IPS-18c (cell line): ENCODE results near the gene NECTIN3.

Experiments used
- H3K4me3 ChIP-seq: 2 replicates; pipeline ENCODE4 v1.7.0; 2013; ENCODE audit warnings: low read depth, mild to moderate bottlenecking, low read length, moderate library complexity; ENCODE audit not compliant: insufficient read depth
- H3K9me3 ChIP-seq: one replicate; pipeline ENCODE4 v1.6.1; 2013; ENCODE audit warnings: mild to moderate bottlenecking, low read length, moderate library complexity; ENCODE audit not compliant: control insufficient read depth, insufficient read depth

Gene NECTIN3

GRCh38 chr3:111152496-111152895, 80.9 kb downstream of the NECTIN3 start:
- Histone ChIP-seq H3K9me3 (no peaks in the 10 kb centered on the region), H3K4me3 (no peak overlapping the region)

- Histone ChIP-seq H3K4me3 (no peak overlapping the region), H3K9me3 (no peaks in the 10 kb centered on the region)
Measured at GRCh38 chr3:111156517-111156916, 84.9 kb downstream of the NECTIN3 start.

GRCh38 chr3:111159391-111159790, 87.8 kb downstream of the NECTIN3 start:
- Histone ChIP-seq H3K9me3 (no peaks in the 10 kb centered on the region), H3K4me3 (no peak overlapping the region)

- no peaks in the 10 kb centered on the region for H3K9me3 ChIP-seq
Measured at GRCh38 chr3:111164621-111165020, 93.0 kb downstream of the NECTIN3 start.

GRCh38 chr3:111165411-111165810, 93.8 kb downstream of the NECTIN3 start:
- no peaks in the 10 kb centered on the region for H3K9me3 ChIP-seq

More at GRCh38 chr3:111164621-111165020, 93.0 kb downstream of the NECTIN3 start:
- H3K4me3 ChIP-seq, result no peak overlapping the region

GRCh38 chr3:111173328-111173900, 101.8 kb downstream of the NECTIN3 start:
- no peaks in the 10 kb centered on the region for H3K9me3 ChIP-seq
- H3K4me3 ChIP-seq, result no peak overlapping the region

More at GRCh38 chr3:111165411-111165810, 93.8 kb downstream of the NECTIN3 start:
- no peak overlapping the region for H3K4me3 ChIP-seq

GRCh38 chr3:111173906-111174305, 102.3 kb downstream of the NECTIN3 start:
- Histone ChIP-seq H3K9me3 (no peaks in the 10 kb centered on the region), H3K4me3 (no peak overlapping the region)

GRCh38 chr3:111190518-111190917, 118.9 kb downstream of the NECTIN3 start:
- no peak overlapping the region for H3K4me3 ChIP-seq

GRCh38 chr3:111193472-111193871, 121.9 kb downstream of the NECTIN3 start:
- Histone ChIP-seq H3K9me3 (no peaks in the 10 kb centered on the region), H3K4me3 (no peak overlapping the region)

More at GRCh38 chr3:111190518-111190917, 118.9 kb downstream of the NECTIN3 start:
- H3K9me3 ChIP-seq, result no peaks in the 10 kb centered on the region

GRCh38 chr3:111194048-111194447, 122.4 kb downstream of the NECTIN3 start:
- Histone ChIP-seq H3K9me3 (no peaks in the 10 kb centered on the region), H3K4me3 (no peak overlapping the region)

- Histone ChIP-seq H3K4me3 (no peak overlapping the region), H3K9me3 (no peaks in the 10 kb centered on the region)
Measured at GRCh38 chr3:111197485-111197884, 125.9 kb downstream of the NECTIN3 start.

- Histone ChIP-seq H3K4me3 (no peak overlapping the region), H3K9me3 (no peaks in the 10 kb centered on the region)
Measured at GRCh38 chr3:111200027-111200426, 128.4 kb downstream of the NECTIN3 start.

GRCh38 chr3:111210003-111210711, 138.5 kb downstream of the NECTIN3 start:
- Histone ChIP-seq H3K9me3 (no peaks in the 10 kb centered on the region), H3K4me3 (no peak overlapping the region)

- Histone ChIP-seq H3K4me3 (no peak overlapping the region), H3K9me3 (no peaks in the 10 kb centered on the region)
Measured at GRCh38 chr3:111210866-111211564, 139.4 kb downstream of the NECTIN3 start.

- Histone ChIP-seq H3K4me3 (no peak overlapping the region), H3K9me3 (no peaks in the 10 kb centered on the region)
Measured at GRCh38 chr3:111212511-111212910, 140.9 kb downstream of the NECTIN3 start.

- no peak overlapping the region for H3K4me3 ChIP-seq
- H3K9me3 ChIP-seq, result no peaks in the 10 kb centered on the region
Measured at GRCh38 chr3:111215481-111215880, 143.9 kb downstream of the NECTIN3 start.

- Histone ChIP-seq H3K9me3 (no peaks in the 10 kb centered on the region), H3K4me3 (no peak overlapping the region)
Measured at GRCh38 chr3:111218615-111219014, 147.0 kb downstream of the NECTIN3 start.

GRCh38 chr3:111227216-111227615, 155.6 kb downstream of the NECTIN3 start:
- Histone ChIP-seq H3K9me3 (no peaks in the 10 kb centered on the region), H3K4me3 (no peak overlapping the region)
